ENCODE measurements around the gene DPY30. TPM values are rescaled to one million over a fixed set of nuclear protein-coding genes. Genes with fewer than 3 reads are reported as not detected.
"Not testable (repeated sequence)": the region's sequence is repeated elsewhere in the genome, so short reads cannot be mapped to it uniquely, and the experiment has no call there.

DPY30 gene
- total RNA-seq, 1 donor from 2014 or later, result 63.7 TPM

DNA sequence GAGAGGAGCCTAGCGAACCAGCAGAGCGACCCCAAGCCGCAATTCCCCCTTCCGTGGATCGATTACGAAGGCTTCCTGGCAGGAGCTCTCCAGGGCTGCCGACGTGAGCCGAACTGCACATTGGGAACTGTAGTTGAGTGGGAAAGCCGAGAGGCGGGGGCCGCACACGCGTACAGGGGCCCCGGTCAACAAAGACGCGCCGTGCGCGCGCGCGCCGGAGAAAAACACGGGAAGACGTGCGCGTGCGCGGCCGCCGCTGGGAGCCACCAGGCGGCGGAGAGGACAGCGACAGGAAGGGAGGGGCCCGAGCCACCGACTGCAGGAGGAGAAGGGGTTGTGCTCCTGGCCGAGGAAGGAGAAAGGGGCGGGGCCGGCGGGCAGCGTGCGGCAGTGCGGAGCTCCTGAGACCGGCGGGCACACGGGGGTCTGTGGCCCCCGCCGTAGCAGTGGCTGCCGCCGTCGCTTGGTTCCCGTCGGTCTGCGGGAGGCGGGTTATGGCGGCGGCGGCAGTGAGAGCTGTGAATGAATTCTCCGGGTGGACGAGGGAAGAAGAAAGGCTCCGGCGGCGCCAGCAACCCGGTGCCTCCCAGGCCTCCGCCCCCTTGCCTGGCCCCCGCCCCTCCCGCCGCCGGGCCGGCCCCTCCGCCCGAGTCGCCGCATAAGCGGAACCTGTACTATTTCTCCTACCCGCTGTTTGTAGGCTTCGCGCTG is 23.9 kb upstream of the DPY30 start, which contains the start of gene SPAST:
Gene SPAST (plus strand): TSS at position 247 of the 711 bp plus-strand sequence. CDS start 276 bp downstream, at position 523.
- peak; percentile 53 for TF ChIP-seq CTCF (IDR thresholded peaks at IDR 0.05; ENCODE audit: unreplicated experiment)
- peaks cover 1% of the 10 kb centered on the region for H3K36me3 Mint-ChIP-seq
- DNase-seq (ENCODE audit: low spot score in 2 of 2, unreplicated experiment in 2 of 2), result peak; percentile 94 to 95
- H3K27ac Mint-ChIP-seq, result peak within 1 kb of the TSS; percentile 97
- peak within 1 kb of the TSS; percentile 97 for H3K4me3 Mint-ChIP-seq
- no peaks in the 10 kb centered on the region for H3K27me3 Mint-ChIP-seq (ENCODE audit: low read depth)
- no peaks in the 10 kb centered on the region for H3K9me3 Mint-ChIP-seq
- peaks cover 24% of the 10 kb centered on the region for H3K4me1 Mint-ChIP-seq

- DNase-seq (ENCODE audit: low spot score in 2 of 2, unreplicated experiment in 2 of 2), result no peak
- H3K4me1 Mint-ChIP-seq, result peaks cover 22% of the 10 kb centered on the region
- H3K9me3 Mint-ChIP-seq, result no peaks in the 10 kb centered on the region
- H3K4me3 Mint-ChIP-seq, result peak overlapping the region; percentile 97
- H3K27me3 Mint-ChIP-seq (ENCODE audit: low read depth), result no peaks in the 10 kb centered on the region
- no peaks in the 10 kb centered on the region for H3K36me3 Mint-ChIP-seq
- peak overlapping the region; percentile 97 for H3K27ac Mint-ChIP-seq
- TF ChIP-seq CTCF (IDR thresholded peaks at IDR 0.05; ENCODE audit: unreplicated experiment), result no peak
Measured at GRCh38 chr2:32061973-32062861, 22.6 kb upstream of the DPY30 start.

DNA sequence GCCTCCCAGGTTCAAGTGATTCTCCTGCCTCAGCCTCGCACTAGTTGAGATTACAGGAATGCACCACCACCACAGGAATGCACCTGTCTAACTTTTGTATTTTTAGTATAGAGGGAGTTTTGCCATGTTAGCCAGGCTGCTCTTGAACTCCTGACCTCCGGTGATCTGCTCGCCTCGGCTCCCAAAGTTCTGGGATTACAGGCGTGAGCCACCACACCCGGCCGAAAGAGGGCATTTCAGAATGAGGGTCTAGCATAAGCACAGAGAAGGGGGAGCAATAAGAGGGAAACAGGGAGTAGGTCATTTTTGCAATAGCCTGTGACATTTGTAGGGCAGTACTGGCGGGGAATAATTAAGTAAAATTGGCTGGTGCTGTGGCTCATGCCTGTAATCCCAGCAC is 21.8 kb upstream of the DPY30 start:
- TF ChIP-seq CTCF (IDR thresholded peaks at IDR 0.05; ENCODE audit: unreplicated experiment), result no peak
- peak overlapping the region; percentile 97 for H3K27ac Mint-ChIP-seq
- H3K4me3 Mint-ChIP-seq, result peak overlapping the region; percentile 97

DNA sequence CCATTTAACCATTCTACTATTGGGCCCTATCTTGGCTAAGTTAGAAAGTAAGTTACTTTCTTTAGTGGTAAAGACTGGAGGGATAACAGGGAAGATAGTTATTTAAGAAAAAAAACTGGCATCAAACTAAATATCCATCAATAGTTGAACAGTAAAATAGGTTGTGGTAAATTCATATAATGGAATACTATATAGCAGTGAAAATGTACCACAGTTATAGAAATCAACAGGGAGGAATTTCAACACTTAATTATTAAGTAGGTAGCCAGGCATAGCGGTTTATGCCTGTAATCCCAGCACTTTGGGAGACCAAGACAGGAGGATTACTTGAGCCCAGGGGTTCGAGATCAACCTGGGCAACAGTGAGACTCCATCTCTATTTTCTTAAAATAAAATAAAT is 20.7 kb upstream of the DPY30 start:
- H3K36me3 Mint-ChIP-seq, result no peaks in the 10 kb centered on the region
- H3K4me3 Mint-ChIP-seq, result no peak overlapping the region
- H3K4me1 Mint-ChIP-seq, result peaks cover 13% of the 10 kb centered on the region
- H3K27ac Mint-ChIP-seq, result no peak overlapping the region
- no peak for DNase-seq (ENCODE audit: low spot score in 2 of 2, unreplicated experiment in 2 of 2)
- no peak for TF ChIP-seq CTCF (IDR thresholded peaks at IDR 0.05; ENCODE audit: unreplicated experiment)
- H3K27me3 Mint-ChIP-seq (ENCODE audit: low read depth), result no peaks in the 10 kb centered on the region
- H3K9me3 Mint-ChIP-seq, result no peaks in the 10 kb centered on the region

More for the DNA sequence above, 21.8 kb upstream of the DPY30 start:
- DNase-seq (ENCODE audit: low spot score in 2 of 2, unreplicated experiment in 2 of 2), result no peak
- Mint-ChIP-seq H3K9me3 (no peaks in the 10 kb centered on the region), H3K27me3 (ENCODE audit: low read depth) (no peaks in the 10 kb centered on the region), H3K36me3 (no peaks in the 10 kb centered on the region), H3K4me1 (peaks cover 20% of the 10 kb centered on the region)

DNA sequence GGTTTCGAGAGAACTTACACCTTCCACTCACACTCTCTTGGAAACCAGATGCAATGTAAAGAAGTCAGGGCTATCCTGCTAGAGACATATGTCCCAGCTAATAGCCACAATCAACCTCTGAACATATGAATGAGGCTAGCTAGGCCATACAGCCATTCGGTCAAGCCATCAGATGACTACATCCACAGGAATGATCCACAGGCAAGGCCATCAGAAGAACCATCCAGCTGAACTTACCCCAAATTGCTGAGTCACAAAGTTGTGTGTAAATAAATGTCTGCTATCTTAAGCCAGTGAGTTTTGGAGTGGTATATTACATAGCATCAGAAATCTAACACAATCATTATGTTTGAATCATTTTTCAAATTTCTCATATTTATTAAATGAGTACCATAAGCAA is 18.5 kb upstream of the DPY30 start:
- no peak for DNase-seq (ENCODE audit: low spot score in 2 of 2, unreplicated experiment in 2 of 2)
- Mint-ChIP-seq H3K9me3 (no peaks in the 10 kb centered on the region), H3K36me3 (no peaks in the 10 kb centered on the region), H3K27ac (no peak overlapping the region), H3K4me1 (peaks cover 7% of the 10 kb centered on the region), H3K4me3 (no peak overlapping the region), H3K27me3 (ENCODE audit: low read depth) (no peaks in the 10 kb centered on the region)
- no peak for TF ChIP-seq CTCF (IDR thresholded peaks at IDR 0.05; ENCODE audit: unreplicated experiment)

DNA sequence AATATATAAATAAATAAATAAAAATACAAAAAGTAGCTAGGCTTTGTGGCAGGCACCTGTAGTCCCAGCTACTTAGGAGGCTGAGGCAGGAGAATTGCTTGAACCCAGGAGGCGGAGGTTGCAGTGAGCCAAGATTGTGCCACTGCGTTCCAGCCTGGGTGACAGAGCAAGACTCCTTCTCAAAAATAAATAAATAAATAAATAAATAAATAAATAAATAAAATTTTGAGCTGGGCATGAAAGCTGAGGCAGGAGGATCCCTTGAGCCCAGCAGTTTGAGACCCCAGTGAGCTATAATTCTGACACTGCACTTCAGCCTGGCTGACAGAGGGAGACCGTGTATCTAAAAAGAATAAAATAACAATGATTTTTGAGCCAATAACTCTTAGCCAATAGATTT is 15.0 kb upstream of the DPY30 start:
- H3K27ac Mint-ChIP-seq; H3K9me3 Mint-ChIP-seq; H3K4me3 Mint-ChIP-seq; H3K36me3 Mint-ChIP-seq; H3K27me3 Mint-ChIP-seq (ENCODE audit: low read depth); H3K4me1 Mint-ChIP-seq; DNase-seq (ENCODE audit: low spot score in 2 of 2, unreplicated experiment in 2 of 2): not testable (repeated sequence)
